ENCODE measurements around the gene QSOX1. TPM values are rescaled to one million over a fixed set of nuclear protein-coding genes. Genes with fewer than 3 reads are reported as not detected.

The QSOX1 gene
- total RNA-seq, 1 experiment from 2014 or later: 226 TPM

DNA sequence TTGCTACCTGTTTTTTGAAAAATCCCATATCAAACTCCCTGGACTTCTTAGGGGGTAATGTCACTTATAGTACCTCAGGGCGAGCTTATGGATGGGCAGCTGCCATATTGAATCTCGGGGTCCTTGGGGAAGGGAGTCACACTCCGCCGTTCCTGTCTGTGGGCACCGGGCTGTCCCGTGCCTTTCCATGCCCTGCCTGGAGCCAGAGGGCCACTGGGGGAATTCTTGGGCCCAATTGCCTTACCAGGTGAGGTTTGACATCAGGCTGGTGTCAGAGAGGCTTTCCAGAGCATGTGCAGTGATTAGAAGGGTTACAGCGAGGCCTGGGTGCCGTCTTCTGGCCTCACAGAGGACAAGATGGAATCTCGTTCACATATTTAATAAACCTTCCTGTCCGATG is 28.8 kb downstream of the QSOX1 start:
- ChIA-PET CTCF (no interaction called here), POLR2A (ENCODE audit: unreplicated experiment) (no interaction called here)
- Histone ChIP-seq H3F3A (ENCODE audit: insufficient read depth, low read depth) (peaks cover 6% of the 10 kb centered on the region; the same call in 1 of the 2 replicates), H3K27me3 (ENCODE audit: insufficient read depth, low read depth) (no peaks in the 10 kb centered on the region), H3K9me3 (ENCODE audit: insufficient read depth, low read depth) (no peaks in the 10 kb centered on the region), H3K4me3 (no peak overlapping the region), H4K20me1 (ENCODE audit: insufficient read depth) (peaks cover 4% of the 10 kb centered on the region; the same call in 1 of the 2 replicates), H3K4me2 (no peak overlapping the region), H3K9me2 (ENCODE audit: insufficient read depth) (no peaks in the 10 kb centered on the region), H3K36me3 (ENCODE audit: low read depth) (peaks cover 13% of the 10 kb centered on the region; the same call in 1 of the 2 replicates), H3K79me2 (ENCODE audit: low read depth) (no peaks in the 10 kb centered on the region), H2AFZ (no peak overlapping the region), H3K4me1 (replicated peaks; ENCODE audit: insufficient read depth) (no peaks in the 10 kb centered on the region), H3K27ac (no peak overlapping the region)
- TF ChIP-seq, protein P1, sequence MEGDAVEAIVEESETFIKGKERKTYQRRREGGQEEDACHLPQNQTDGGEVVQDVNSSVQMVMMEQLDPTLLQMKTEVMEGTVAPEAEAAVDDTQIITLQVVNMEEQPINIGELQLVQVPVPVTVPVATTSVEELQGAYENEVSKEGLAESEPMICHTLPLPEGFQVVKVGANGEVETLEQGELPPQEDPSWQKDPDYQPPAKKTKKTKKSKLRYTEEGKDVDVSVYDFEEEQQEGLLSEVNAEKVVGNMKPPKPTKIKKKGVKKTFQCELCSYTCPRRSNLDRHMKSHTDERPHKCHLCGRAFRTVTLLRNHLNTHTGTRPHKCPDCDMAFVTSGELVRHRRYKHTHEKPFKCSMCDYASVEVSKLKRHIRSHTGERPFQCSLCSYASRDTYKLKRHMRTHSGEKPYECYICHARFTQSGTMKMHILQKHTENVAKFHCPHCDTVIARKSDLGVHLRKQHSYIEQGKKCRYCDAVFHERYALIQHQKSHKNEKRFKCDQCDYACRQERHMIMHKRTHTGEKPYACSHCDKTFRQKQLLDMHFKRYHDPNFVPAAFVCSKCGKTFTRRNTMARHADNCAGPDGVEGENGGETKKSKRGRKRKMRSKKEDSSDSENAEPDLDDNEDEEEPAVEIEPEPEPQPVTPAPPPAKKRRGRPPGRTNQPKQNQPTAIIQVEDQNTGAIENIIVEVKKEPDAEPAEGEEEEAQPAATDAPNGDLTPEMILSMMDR (conservative IDR thresholded peaks at IDR 0.05): no peak
- TF ChIP-seq EZH2 (IDR thresholded peaks at IDR 0.05; ENCODE audit: low read depth): no peak
- intact Hi-C loops (cut with micrococcal nuclease; ENCODE audit: unreplicated experiment): no loop called here
- DNase-seq: no peak
- BruUV-seq (replicated peaks): no TSS peak

DNA sequence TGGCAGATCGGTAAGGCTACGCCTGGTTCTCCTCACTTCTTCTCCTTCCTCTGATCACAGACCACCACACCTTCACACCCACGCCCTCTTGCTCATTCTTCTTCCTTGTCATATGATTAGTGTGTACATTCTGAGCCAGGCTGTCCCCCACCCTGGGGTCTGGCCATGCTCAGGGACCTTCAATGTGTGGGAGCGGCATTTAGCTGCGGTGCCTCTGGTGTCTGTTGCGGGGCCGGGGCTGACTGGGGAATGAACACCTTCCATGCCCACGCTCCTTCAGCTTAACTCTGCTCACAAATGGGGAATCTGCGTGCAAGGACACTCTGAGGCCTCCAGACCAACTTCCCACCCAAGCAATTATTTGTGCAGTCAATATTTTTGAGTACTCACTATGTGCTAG is 29.4 kb downstream of the QSOX1 start:
- H3K9me2 ChIP-seq (ENCODE audit: insufficient read depth): no peaks in the 10 kb centered on the region
- POLR2A ChIA-PET (ENCODE audit: unreplicated experiment): no interaction called here
- no TSS peak for BruUV-seq (replicated peaks)
- H2AFZ ChIP-seq: no peak overlapping the region
- no peaks in the 10 kb centered on the region for H3K27me3 ChIP-seq (ENCODE audit: insufficient read depth, low read depth)
- no peak overlapping the region for H3K4me3 ChIP-seq
- intact Hi-C loops (cut with micrococcal nuclease; ENCODE audit: unreplicated experiment): no loop called here
- DNase-seq: no peak
- no peak overlapping the region for H3K4me2 ChIP-seq
- no peak for TF ChIP-seq EZH2 (IDR thresholded peaks at IDR 0.05; ENCODE audit: low read depth)
- TF ChIP-seq, protein P1 (conservative IDR thresholded peaks at IDR 0.05): no peak
- H3K79me2 ChIP-seq (ENCODE audit: low read depth): no peaks in the 10 kb centered on the region
- no peaks in the 10 kb centered on the region for H3K9me3 ChIP-seq (ENCODE audit: insufficient read depth, low read depth)
- peaks cover 5% of the 10 kb centered on the region; the same call in 1 of the 2 replicates for H4K20me1 ChIP-seq (ENCODE audit: insufficient read depth)
- peaks cover 12% of the 10 kb centered on the region; the same call in 1 of the 2 replicates for H3K36me3 ChIP-seq (ENCODE audit: low read depth)
- H3K27ac ChIP-seq: no peak overlapping the region
- no peaks in the 10 kb centered on the region for H3K4me1 ChIP-seq (replicated peaks; ENCODE audit: insufficient read depth)
- CTCF ChIA-PET: interaction anchor here (0.7 kb wide), 1 partner anchor 61 kb away, joined by 3 read pairs; no protein-coding TSS in a partner anchor
- peaks cover 4% of the 10 kb centered on the region; the same call in 1 of the 2 replicates for H3F3A ChIP-seq (ENCODE audit: insufficient read depth, low read depth)

DNA sequence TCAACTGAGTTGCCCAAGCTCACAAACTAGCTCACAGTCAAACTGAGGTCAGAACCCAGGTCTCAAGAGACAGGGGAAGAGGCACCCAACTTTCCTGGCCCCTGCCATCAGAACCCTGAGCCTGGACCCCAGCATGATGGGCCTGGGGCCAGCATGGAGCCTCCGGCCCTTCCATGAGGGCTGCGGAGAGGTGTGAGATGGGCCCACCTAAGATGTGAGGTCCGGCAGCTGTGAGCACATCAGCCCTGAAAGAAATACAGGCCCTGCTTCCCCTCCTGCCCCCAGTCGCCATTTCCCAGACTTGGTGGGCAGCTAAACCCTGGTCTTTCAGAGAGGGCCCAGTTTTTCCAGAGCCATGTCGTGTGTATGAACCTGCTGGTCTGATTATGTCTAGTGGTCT is 30.6 kb downstream of the QSOX1 start:
- Histone ChIP-seq H3F3A (ENCODE audit: insufficient read depth, low read depth) (peaks cover 4% of the 10 kb centered on the region; the same call in 1 of the 2 replicates), H3K27ac (no peak overlapping the region), H3K9me2 (ENCODE audit: insufficient read depth) (no peaks in the 10 kb centered on the region), H3K36me3 (ENCODE audit: low read depth) (peaks cover 13% of the 10 kb centered on the region; the same call in 1 of the 2 replicates), H3K27me3 (ENCODE audit: insufficient read depth, low read depth) (no peaks in the 10 kb centered on the region), H2AFZ (no peak overlapping the region), H3K9me3 (ENCODE audit: insufficient read depth, low read depth) (no peaks in the 10 kb centered on the region), H4K20me1 (ENCODE audit: insufficient read depth) (peaks cover 5% of the 10 kb centered on the region; the same call in 1 of the 2 replicates), H3K79me2 (ENCODE audit: low read depth) (no peaks in the 10 kb centered on the region), H3K4me3 (no peak overlapping the region), H3K4me2 (no peak overlapping the region), H3K4me1 (replicated peaks; ENCODE audit: insufficient read depth) (no peaks in the 10 kb centered on the region)
- no TSS peak for BruUV-seq (replicated peaks)
- intact Hi-C loops (cut with micrococcal nuclease; ENCODE audit: unreplicated experiment): no loop called here
- TF ChIP-seq, protein P1 (conservative IDR thresholded peaks at IDR 0.05): no peak
- TF ChIP-seq EZH2 (IDR thresholded peaks at IDR 0.05; ENCODE audit: low read depth): no peak
- CTCF ChIA-PET: no interaction called here
- DNase-seq: no peak
- POLR2A ChIA-PET (ENCODE audit: unreplicated experiment): no interaction called here
